ENCODE results near the gene AKR7A2.
"Not testable (repeated sequence)": the region's sequence is repeated elsewhere in the genome, so short reads cannot be mapped to it uniquely, and the experiment has no call there.

Gene AKR7A2

GRCh38 chr1:19287436-19288185 is 24.3 kb downstream of the AKR7A2 start:
- H3K4me3 Mint-ChIP-seq = peak overlapping the region; percentile 13
- H3K36me3 Mint-ChIP-seq (ENCODE audit: low read depth) = peaks cover 39% of the 10 kb centered on the region
- H3K27ac Mint-ChIP-seq = peak overlapping the region; percentile 94
- H3K9me3 Mint-ChIP-seq = peaks cover 33% of the 10 kb centered on the region
- H3K27me3 Mint-ChIP-seq (ENCODE audit: low read depth, poor library complexity) = peaks cover 38% of the 10 kb centered on the region
- TF ChIP-seq, protein P1, sequence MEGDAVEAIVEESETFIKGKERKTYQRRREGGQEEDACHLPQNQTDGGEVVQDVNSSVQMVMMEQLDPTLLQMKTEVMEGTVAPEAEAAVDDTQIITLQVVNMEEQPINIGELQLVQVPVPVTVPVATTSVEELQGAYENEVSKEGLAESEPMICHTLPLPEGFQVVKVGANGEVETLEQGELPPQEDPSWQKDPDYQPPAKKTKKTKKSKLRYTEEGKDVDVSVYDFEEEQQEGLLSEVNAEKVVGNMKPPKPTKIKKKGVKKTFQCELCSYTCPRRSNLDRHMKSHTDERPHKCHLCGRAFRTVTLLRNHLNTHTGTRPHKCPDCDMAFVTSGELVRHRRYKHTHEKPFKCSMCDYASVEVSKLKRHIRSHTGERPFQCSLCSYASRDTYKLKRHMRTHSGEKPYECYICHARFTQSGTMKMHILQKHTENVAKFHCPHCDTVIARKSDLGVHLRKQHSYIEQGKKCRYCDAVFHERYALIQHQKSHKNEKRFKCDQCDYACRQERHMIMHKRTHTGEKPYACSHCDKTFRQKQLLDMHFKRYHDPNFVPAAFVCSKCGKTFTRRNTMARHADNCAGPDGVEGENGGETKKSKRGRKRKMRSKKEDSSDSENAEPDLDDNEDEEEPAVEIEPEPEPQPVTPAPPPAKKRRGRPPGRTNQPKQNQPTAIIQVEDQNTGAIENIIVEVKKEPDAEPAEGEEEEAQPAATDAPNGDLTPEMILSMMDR (IDR thresholded peaks at IDR 0.05) = no peak
- peaks cover 5% of the 10 kb centered on the region for H3K4me1 Mint-ChIP-seq
- DNase-seq = no peak

DNA sequence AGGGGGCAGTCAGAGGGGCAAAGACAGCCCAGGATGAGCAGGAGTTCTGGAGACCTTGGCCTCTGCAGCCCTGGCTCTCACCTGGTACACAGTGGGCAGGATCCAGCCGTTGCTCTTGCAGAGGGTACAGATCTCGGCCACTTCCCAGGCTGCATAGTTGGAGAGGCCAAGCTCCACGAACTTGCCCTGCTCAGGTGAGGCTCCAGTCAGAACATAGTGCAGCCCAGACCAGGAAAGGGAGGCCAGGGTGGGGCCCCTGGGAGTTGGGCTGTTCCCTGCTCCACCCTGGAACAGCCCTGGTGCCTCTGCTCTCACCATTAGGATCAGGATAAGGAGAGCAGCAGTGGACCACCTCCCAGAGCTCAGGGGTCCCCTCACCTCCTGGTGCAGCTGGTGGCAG is 26.1 kb downstream of the AKR7A2 start:
- not testable (repeated sequence) for H3K4me1 Mint-ChIP-seq, DNase-seq, H3K4me3 Mint-ChIP-seq, H3K27ac Mint-ChIP-seq
- peaks cover 34% of the 10 kb centered on the region for H3K27me3 Mint-ChIP-seq (ENCODE audit: low read depth, poor library complexity)
- H3K36me3 Mint-ChIP-seq (ENCODE audit: low read depth) = peaks cover 34% of the 10 kb centered on the region
- peaks cover 16% of the 10 kb centered on the region for H3K9me3 Mint-ChIP-seq

DNA sequence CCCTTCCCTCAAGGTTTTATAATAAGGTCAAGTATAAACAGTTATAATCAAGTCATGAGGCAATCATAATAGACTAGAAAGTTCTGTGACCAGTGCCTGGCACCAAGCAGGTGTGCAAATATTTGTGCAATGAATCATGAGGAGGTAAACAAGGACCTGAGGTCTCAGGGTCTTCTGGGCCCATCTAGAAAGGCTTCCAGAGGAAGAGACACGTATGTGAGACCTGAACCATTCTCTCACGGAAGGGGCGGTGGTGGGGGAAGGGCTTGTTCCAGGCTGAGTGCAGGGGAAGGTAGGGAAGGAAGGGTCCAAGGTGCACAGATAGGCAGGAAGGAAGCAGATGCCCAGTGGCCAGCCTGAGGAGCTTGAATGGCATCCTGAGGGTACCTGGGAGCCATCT is 26.6 kb downstream of the AKR7A2 start:
- not testable (repeated sequence) for H3K4me1 Mint-ChIP-seq, DNase-seq, H3K27ac Mint-ChIP-seq, H3K4me3 Mint-ChIP-seq
- Mint-ChIP-seq H3K36me3 (ENCODE audit: low read depth) (peaks cover 36% of the 10 kb centered on the region), H3K27me3 (ENCODE audit: low read depth, poor library complexity) (peaks cover 31% of the 10 kb centered on the region), H3K9me3 (peaks cover 14% of the 10 kb centered on the region)

DNA sequence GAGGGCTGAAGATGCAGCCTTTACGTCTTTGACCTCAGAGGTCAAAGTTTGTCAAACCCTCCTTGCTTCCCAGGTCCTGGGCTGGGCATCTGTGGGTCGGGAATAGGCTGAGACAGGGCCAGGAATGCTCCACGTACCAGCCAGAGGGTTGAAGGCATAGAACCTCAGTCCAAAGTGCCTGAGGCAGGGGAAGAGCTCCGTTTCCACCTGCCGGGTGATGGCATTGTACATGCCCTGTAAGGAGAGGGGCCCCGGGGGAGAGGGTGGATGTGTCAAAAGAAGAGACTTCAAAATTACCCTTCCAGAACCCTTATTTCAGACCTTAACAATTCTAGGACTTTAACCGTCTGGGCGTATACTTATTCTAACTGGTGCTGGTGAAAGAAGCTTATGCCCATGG is 27.1 kb downstream of the AKR7A2 start:
- no peak overlapping the region for H3K4me3 Mint-ChIP-seq
- peaks cover 37% of the 10 kb centered on the region for H3K36me3 Mint-ChIP-seq (ENCODE audit: low read depth)
- H3K27me3 Mint-ChIP-seq (ENCODE audit: low read depth, poor library complexity) = peaks cover 26% of the 10 kb centered on the region
- TF ChIP-seq, protein P1 (IDR thresholded peaks at IDR 0.05) = no peak
- H3K4me1 Mint-ChIP-seq = peaks cover 5% of the 10 kb centered on the region
- no peak overlapping the region for H3K27ac Mint-ChIP-seq
- peaks cover 13% of the 10 kb centered on the region for H3K9me3 Mint-ChIP-seq
- DNase-seq = no peak

- peaks cover 16% of the 10 kb centered on the region for H3K27me3 Mint-ChIP-seq (ENCODE audit: low read depth, poor library complexity)
- H3K27ac Mint-ChIP-seq = no peak overlapping the region
Measured at GRCh38 chr1:19283891-19284290, 28.1 kb downstream of the AKR7A2 start.

DNA sequence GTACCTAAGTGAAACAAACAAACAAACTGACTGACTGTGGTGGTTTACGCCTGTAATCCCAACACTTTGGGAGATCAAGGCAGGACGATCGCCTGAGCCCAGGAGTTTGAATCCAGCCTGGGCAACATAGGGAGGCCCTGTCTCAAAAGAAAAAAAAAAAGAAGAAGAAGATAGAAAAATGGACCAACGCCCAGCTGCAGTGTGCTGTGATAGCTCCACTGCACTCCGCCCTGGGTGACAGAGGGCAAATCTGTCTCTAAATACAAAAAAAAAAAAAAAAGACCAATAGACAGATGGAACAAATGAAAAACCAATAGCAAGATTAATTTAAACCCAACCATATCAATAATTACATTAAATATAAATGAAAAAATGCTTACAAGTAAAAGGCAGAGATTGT is 37.3 kb downstream of the AKR7A2 start:
- Mint-ChIP-seq H3K4me3 (no peak overlapping the region), H3K36me3 (ENCODE audit: low read depth) (peaks cover 12% of the 10 kb centered on the region), H3K27ac (peak overlapping the region; percentile 42), H3K27me3 (ENCODE audit: low read depth, poor library complexity) (peaks cover 7% of the 10 kb centered on the region), H3K4me1 (no peaks in the 10 kb centered on the region), H3K9me3 (peaks cover 3% of the 10 kb centered on the region)
- no peak for DNase-seq
- TF ChIP-seq, protein P1 (IDR thresholded peaks at IDR 0.05) = no peak

More at GRCh38 chr1:19283891-19284290, 28.1 kb downstream of the AKR7A2 start:
- H3K4me1 Mint-ChIP-seq = peaks cover under 1% of the 10 kb centered on the region
- TF ChIP-seq, protein P1 (IDR thresholded peaks at IDR 0.05) = no peak
- H3K4me3 Mint-ChIP-seq = no peak overlapping the region
- H3K36me3 Mint-ChIP-seq (ENCODE audit: low read depth) = peaks cover 32% of the 10 kb centered on the region
- no peak for DNase-seq
- H3K9me3 Mint-ChIP-seq = peaks cover 9% of the 10 kb centered on the region

DNA sequence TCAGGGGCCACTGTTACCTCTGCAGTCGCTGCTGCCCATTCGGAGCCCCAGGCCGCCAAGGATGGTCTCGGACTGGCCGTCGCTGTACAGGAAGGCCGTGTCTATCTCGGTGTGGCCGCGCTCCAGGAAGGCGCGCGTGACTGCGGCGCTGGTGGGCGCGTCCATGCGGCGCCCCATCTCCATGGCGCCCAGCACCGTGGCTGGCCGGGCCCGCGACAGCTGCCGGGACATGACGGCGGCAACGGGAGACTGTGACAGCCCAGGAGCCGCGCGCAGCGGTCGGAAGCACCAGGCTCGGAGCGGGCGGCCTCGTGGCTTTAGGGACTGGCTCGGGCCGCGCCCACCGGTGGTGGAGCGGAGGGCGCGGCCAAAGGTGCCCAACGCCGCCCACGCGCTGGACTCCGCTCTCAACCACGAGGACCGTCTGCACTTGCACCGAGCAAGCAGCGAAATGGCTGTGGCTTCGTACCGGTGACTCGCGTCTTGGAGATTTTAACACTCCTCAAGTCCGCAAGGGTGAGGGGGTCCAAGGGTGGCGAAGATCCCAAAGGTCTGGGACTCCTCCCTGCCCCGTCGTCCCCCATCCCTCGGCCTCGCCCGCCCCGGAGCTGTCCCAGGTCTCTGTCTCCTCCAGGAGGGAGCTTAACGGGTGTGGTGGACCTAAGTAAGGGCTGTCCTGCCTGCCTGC is 38.0 kb downstream of the AKR7A2 start:
- H3K4me1 Mint-ChIP-seq; H3K36me3 Mint-ChIP-seq (ENCODE audit: low read depth); H3K27ac Mint-ChIP-seq; DNase-seq; H3K9me3 Mint-ChIP-seq; H3K27me3 Mint-ChIP-seq (ENCODE audit: low read depth, poor library complexity); H3K4me3 Mint-ChIP-seq: not testable (repeated sequence)

All from nephron progenitor cell (in vitro differentiated cells).